ENCODE measurements around the gene P2RX1.

Gene P2RX1

GRCh38 chr17:3915995-3916696 lies at the start of gene P2RX1:
Gene P2RX1, minus strand, starts transcription at chr17:3916465. Its CDS starts 240 bp downstream, at chr17:3916225.
- DNase-seq (ENCODE audit: low read depth) = no peak

DNA sequence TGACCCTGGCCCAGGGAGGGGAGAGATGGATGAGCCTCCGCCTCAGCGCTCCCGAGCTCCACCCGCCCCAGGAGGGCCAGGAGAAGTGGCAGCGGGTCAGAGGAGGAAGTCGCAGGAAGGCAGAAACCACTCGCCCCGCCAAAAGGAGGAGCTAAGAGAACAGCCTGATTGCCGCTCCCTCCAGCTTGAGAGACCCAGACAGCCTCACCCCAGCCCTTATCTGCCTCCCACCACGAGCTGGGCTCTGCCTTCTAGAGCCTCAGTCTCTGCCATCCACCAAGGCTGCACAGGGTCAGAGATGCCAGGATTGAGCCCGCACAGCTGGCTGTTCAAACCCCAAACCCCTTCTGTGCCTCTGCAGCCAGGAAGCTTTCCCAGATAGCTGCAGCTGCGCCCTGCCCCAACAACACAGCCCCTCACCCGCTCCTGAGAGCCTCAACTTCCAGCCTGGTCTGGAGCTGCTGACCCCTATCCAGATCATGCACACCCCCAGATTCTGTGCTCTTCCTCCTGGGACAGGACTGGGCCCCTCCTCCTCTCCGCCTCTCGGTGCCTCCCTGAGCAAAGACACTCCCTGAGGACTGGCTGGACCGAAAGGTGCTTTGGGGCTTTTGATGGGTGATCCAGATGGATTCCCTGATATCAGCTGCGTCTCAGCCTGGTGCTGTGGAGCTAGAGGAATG lies 49.0 kb upstream of the P2RX1 start:
- no peak for DNase-seq (ENCODE audit: low read depth)

DNA sequence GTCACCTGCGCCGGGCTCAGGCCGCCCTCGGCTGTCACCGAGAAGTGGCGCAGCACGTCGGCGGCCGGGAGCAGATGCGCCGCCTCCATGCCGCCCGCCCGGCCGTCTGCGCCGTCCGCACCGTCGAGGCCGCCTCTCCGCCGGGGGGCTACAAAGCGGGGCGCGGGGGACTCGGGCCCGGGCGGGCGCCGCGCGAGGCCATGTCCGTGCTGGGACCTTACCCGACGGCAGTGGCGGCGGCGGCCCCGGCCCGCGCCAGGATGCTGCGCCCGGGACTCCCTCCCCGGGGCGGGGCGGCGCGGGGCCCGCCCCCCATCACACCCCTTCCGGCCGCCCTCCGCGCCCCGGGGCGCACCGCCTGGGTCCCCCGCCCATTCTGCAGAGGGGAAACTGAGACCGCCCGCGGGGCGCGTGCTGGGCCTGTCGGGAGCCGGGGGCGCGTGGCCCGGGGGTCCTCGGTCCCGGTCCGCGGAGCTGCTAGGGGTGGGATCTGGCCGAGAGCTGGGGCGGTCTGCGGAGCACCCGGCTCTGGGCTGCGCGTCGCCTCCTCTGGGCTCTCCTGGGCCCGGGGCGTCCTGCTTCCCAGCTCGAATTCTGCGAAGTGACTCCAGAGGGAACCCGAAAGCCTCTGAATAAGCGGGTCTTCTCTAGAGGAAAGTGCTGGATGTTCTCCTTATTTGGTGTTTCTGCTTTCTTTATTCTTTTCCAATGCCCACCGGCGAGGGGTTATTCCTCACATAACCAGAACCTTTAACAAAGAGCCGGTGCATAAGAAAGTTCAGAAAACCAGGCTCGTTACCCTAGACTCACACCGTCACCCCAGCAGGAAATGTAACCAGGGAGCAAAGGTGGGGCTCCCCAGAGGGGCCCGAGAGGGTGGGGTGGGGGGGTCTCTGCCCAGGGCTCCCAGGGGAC lies 48.2 kb upstream of the P2RX1 start, which contains the start of gene ATP2A3:
ATP2A3 (minus strand) TSS at position 235 of the 915 bp plus-strand sequence; CDS start at position 89, 146 bp downstream.
- DNase-seq (ENCODE audit: low read depth) = no peak

DNA sequence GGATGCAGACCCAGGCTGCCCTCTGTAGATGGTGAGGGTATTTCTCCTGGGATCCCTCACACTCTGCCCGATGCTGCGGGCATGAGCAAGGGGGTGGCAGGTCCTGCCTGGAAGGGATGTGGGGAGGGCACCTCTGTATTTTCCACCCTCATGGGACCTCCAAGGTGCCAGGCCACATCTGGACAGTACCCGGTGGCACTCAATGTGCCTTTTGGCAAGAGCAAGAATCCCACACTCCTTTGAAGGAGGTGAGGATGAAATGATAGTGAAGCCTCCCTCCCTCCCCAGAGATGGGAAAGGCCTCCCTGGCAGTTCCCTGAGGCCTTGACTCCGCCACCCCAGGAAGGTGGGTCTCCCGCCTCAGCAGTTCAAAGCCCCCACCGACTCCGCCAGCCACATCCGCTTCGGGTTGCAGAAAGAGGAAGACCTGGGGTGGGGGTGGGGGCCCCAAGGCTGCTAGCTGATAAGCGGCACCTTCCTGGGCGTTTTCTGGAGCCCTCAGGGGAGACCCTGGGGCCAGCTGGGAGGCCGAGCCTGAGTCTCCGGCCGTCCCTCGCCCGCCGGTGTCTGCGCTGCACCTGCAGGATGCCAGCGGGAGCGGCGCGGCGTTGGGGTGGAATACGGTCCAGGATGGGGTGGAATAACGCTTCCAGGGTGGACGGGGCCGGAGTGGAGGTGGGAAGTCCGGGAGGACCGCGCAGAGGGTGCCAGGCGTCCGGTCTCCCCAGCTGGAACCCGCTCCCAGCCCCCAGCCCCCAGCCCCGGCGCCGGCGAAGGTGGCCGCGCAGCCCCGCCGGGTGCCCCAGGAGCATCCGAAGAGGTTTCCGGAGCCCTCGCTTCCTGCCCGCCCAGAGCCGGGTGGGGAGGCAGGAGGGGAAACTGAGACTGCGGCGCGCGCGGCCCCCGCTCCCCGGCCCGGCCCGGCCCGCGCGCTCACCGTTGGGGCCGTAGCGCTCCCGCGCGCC lies 47.3 kb upstream of the P2RX1 start:
- DNase-seq (ENCODE audit: low read depth) = no peak

DNA sequence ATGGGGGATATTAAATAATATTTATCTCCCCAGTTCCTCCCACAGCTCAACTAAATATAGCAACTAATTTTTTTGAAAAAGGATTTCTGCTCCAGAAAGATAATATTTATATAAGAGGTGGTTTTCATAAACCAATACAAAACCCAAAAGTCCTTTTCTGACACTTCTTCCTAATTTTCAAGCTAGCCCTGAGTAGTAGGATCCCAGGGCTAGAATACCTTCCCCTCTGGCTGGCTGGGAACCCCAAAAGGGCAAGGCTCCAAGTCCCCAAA lies 46.6 kb upstream of the P2RX1 start:
- DNase-seq (ENCODE audit: low read depth) = no peak

- no peak for DNase-seq (ENCODE audit: low read depth)
These were observed 46.1 kb upstream of the P2RX1 start for GRCh38 chr17:3962217-3962964.

GRCh38 chr17:3961564-3962047 lies 45.3 kb upstream of the P2RX1 start:
- no peak for DNase-seq (ENCODE audit: low read depth)

- no peak for DNase-seq (ENCODE audit: low read depth)
These were observed 44.5 kb upstream of the P2RX1 start for GRCh38 chr17:3960764-3961163.

DNA sequence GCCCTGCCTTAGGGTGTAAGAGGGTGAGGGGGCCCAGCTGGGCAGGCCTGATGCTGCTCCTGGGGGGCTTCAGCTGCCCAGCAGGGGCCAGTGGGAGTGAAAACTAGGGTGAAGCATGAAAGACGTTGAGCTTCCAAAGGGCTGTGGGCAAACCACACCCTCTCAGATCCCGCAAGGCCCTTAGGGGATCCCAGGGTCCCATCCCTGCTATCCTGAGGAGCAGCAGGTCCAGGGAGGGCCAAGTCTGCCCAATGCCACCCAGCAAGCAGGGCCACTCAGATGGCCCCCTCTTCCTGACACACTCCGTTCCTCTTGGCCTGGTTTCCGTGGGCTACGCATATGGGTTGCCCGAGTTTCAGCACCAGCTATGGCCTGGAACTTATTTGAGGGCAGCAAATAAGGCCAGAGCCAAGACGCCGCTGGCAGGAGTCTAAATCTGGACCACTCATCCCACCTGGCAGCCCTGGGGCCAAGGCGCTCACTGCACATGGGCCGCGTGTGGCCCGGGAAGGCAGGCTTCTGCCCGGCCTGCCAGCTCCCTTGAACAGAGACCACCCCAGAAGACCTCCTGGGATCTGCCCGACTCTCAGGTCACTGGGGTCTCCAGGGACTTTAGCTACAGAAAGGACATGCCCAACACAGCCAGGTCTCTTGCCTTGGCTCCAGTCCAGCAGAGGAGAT lies 43.8 kb upstream of the P2RX1 start:
- no peak for DNase-seq (ENCODE audit: low read depth)

- no peak for DNase-seq (ENCODE audit: low read depth)
These were observed 43.1 kb upstream of the P2RX1 start for GRCh38 chr17:3959295-3959899.

- no peak for DNase-seq (ENCODE audit: low read depth)
These were observed 41.7 kb upstream of the P2RX1 start for GRCh38 chr17:3957735-3958599.

- no peak for DNase-seq (ENCODE audit: low read depth)
These were observed 40.7 kb upstream of the P2RX1 start for GRCh38 chr17:3956983-3957382.

DNA sequence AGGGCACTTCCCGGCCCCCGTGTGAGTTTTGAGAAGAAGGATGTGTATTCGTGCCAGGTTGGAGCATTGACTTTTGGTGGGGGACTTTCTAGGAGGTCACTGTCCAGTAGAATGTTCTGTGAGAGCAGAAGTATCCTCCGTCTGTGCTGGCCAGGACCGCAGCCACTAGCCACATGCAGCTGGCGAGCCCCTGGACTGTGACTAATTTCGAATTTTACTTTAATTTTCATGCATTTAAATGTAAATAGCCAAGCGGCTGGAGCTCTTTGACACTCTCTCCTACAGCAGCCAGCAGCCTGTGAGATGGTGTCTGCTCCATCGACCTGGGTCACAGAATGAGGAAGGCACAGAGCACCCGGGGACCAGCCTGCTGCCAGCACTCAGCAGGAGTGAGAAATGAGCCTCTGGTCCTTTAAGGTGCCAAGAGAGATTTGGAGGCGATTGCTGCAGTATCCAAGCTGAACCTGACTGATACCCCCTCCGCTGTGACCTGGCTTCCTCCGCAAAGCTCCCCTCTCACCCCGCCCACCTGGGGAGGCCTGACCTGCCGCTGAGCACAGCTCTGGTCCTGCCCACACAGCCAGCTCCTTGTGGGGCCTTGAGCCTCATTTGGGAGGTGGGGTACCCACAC lies 40.2 kb upstream of the P2RX1 start:
- no peak for DNase-seq (ENCODE audit: low read depth)

DNA sequence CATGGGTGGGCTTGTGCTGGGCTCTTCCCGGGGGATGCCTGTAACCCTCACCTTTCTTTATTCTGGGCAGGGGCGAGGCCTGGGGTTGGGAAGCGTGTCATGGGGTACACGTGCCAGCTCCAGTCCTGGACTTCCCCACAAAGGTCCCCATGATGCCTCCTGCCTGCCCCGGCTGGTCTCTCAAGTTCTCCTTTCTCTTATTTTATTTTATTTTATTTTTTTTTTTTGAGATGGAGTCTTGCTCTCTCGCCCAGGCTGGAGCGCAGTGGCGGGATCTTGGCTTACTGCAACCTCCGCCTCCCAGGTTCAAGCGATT lies 39.4 kb upstream of the P2RX1 start:
- no peak for DNase-seq (ENCODE audit: low read depth)

DNA sequence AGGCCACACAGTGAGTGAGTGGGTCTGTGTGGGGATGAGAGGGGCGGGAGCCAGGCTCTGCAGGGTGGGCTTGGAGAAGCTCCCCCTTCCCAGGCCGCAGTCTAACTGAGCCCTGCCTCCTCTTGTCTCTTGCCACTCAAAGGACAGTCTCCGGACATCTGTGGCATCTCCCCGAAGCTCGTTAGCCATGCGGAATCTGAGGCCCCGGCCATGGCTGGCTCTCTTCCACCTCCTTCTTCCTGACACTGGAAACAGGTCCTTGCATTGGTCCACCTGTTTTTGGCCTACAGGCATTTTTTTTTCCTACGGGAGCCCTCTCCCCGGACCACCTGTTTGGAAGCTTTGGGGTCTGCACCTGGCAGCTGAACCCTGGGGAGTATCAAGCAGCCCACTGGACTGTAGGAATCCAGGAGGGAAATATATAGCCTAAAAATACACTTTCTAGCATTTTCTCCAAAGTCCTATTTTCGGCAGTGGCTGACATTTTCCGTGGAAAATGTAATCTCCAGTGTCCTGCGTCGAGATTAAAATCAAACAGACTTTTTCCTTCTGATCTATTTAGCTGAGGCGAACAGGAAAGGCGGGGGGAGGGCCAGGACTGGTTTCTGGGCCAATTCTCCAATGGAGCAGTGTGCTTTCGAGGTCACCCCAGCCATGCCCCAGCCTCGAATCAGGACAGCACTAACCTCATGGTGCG lies 38.9 kb upstream of the P2RX1 start:
- DNase-seq (ENCODE audit: low read depth) = no peak

DNA sequence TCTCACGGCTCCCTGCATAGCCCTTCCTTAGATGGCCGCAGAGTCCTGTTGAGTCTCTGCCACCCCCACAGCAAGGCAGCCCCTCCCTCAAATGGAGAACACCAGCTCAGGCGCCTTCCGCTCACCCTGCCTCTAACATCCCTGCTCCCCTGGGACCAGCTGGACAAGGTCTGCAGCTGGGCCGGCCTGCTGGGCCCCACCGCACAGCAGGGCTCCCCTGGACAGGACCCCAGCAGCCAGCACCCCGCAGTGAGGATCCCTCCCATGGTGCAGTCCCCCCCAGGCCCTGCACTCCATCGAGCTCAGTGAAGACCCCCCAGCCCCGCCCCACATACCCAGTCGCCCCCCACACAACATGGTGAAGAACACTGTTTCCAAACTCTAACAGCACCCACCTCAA lies 37.8 kb upstream of the P2RX1 start:
- DNase-seq (ENCODE audit: low read depth) = no peak

DNA sequence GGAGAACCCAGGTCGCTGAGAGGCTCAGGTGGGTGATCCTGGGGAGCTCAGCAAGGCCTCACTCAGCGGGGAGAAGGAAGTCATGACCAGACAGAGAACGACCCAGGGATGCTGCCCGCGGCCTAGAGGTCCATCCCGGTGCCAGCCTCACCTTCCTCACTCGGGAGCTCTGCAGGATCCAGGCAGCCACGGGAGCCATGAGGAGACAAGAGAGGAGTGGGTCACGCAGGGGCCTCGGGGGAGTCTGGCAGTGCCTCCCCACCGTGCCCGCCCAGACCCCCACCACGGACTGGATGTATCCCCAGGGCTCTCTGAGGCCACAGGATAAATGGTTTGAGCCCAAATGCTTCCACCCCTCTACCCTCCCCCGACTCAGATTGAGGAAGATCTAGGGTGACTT lies 37.3 kb upstream of the P2RX1 start:
- no peak for DNase-seq (ENCODE audit: low read depth)

GRCh38 chr17:3952186-3952585 lies 35.9 kb upstream of the P2RX1 start:
- DNase-seq (ENCODE audit: low read depth) = no peak

All from stromal cell of bone marrow (primary cell).